ENCODE results near the gene EPB41L4A. TPM values are rescaled to one million over a fixed set of nuclear protein-coding genes. Genes with fewer than 3 reads are reported as not detected.

Gene EPB41L4A
- total and polyA plus RNA-seq, 12 donors = 4.2 to 26.3 (median 9.5) TPM

DNA sequence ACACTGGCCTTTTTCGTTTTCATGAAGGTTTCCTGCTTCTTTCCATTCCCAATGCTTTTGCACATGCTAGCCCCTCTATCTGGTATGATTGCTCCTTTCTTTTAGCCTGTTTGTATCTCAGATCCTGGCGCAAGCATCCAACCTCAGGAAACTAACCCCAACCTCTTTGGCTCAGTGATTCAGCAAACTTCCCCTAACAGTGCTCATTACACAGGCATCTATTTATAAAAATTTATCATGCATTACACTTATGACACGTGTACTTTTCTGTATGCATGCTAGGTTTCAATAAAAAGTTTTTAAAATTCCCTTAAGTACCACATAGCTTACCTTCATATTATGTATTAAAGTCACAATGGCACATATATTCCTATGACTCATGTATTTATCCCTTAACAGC lies 218.9 kb downstream of the EPB41L4A start:
- TF ChIP-seq POLR2A (IDR thresholded peaks at IDR 0.05) = no peak
- TF ChIP-seq, protein P1, sequence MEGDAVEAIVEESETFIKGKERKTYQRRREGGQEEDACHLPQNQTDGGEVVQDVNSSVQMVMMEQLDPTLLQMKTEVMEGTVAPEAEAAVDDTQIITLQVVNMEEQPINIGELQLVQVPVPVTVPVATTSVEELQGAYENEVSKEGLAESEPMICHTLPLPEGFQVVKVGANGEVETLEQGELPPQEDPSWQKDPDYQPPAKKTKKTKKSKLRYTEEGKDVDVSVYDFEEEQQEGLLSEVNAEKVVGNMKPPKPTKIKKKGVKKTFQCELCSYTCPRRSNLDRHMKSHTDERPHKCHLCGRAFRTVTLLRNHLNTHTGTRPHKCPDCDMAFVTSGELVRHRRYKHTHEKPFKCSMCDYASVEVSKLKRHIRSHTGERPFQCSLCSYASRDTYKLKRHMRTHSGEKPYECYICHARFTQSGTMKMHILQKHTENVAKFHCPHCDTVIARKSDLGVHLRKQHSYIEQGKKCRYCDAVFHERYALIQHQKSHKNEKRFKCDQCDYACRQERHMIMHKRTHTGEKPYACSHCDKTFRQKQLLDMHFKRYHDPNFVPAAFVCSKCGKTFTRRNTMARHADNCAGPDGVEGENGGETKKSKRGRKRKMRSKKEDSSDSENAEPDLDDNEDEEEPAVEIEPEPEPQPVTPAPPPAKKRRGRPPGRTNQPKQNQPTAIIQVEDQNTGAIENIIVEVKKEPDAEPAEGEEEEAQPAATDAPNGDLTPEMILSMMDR (IDR thresholded peaks at IDR 0.05) = no peak
- no peaks in the 10 kb centered on the region for H3K36me3 ChIP-seq (replicated peaks in 1 of 2)
- intact Hi-C loops (cut with DNase I) = loop anchor here in 1 of 2 donors (10.0 kb wide), 1 partner anchor 215 kb away; the partner anchor contains the start of gene EPB41L4A
- no peaks in the 10 kb centered on the region for H3K27me3 ChIP-seq
- no peaks in the 10 kb centered on the region for H3K9me3 ChIP-seq (replicated peaks in 1 of 3)
- 82 to 87% (median 83%) methylated on average over 3 of the region's 3 CpGs for WGBS, 4 donors
- H3K4me1 ChIP-seq (replicated peaks in 1 of 2) = no peaks in the 10 kb centered on the region
- DNase-seq = no peak
- no peak overlapping the region for H3K27ac ChIP-seq
- no peak overlapping the region for H3K4me3 ChIP-seq

DNA sequence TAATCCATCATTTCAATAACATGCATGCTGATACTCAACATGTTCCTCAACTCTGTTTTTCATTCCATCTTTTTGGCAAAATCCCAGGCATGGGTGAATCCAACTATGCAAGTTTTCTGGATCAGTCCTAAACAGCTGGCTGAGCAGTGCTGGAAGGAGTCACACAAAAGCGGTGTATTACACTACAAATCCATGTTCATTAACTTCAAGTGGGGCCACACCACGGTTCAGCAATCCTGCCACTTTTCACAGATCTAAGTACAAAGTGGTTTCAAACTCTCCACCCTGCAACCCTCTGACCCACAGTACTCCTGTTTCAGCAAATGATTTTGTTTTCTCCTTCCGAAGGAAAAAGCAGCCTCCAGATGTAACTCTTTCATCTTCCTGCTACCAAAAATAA lies 222.5 kb downstream of the EPB41L4A start:
- Histone ChIP-seq H3K4me3 (no peak overlapping the region), H3K27me3 (no peaks in the 10 kb centered on the region), H3K9me3 (replicated peaks in 1 of 3) (no peaks in the 10 kb centered on the region), H3K4me1 (replicated peaks in 1 of 2) (no peaks in the 10 kb centered on the region), H3K36me3 (replicated peaks in 1 of 2) (no peaks in the 10 kb centered on the region), H3K27ac (no peak overlapping the region)
- TF ChIP-seq, protein P1 (IDR thresholded peaks at IDR 0.05) = no peak
- no peak for TF ChIP-seq POLR2A (IDR thresholded peaks at IDR 0.05)
- 71 to 77% (median 75%) methylated on average over 3 of the region's 3 CpGs for WGBS, 4 donors
- no peak for DNase-seq
- intact Hi-C loops (cut with DNase I) = no loop called here

DNA sequence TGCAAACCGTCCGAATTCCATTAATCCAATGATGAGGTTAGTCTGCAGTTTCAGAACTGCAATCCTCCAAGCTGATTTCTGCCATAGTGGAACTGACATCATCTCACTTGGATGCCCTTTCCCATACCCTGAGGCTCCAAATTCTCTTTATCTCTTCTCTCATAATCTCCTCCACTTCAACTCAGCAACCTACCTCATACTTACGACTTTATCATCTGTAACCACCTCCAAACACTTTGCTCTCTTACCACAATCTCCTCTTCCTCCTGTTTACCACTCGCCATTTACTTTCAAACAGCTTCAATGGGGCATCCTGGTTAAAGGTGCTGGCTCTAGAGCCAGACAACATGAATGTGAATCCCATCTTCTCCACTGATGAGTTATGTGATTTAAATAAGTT lies 223.2 kb downstream of the EPB41L4A start:
- intact Hi-C loops (cut with DNase I) = no loop called here
- Histone ChIP-seq H3K27me3 (no peaks in the 10 kb centered on the region), H3K4me3 (no peak overlapping the region), H3K9me3 (replicated peaks in 1 of 3) (no peaks in the 10 kb centered on the region), H3K4me1 (replicated peaks in 1 of 2) (no peaks in the 10 kb centered on the region), H3K27ac (no peak overlapping the region), H3K36me3 (replicated peaks in 1 of 2) (no peaks in the 10 kb centered on the region)
- no peak for TF ChIP-seq POLR2A (IDR thresholded peaks at IDR 0.05)
- TF ChIP-seq, protein P1 (IDR thresholded peaks at IDR 0.05) = no peak
- WGBS, 4 donors = 86 to 94% (median 92%) methylated on average over 4 of the region's 4 CpGs
- DNase-seq = no peak

DNA sequence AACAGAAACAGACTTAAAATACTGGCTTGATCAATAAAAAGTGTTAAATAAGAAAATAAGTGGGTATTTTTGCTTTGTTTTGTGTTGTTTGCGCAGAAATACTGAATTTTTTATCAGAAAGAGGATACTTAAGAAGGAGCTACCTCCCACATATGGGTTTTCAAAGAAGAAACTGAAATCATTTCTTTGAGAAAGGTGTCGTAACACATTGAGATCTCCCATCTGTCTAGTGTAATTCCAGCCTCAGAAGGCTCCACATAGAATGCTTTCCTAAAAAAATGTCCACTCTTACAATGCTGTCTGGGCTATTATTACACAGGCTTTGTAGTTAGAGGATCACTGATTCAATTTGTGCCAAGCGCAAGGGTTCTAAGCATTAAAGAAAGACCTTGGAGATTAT lies 226.2 kb downstream of the EPB41L4A start:
- no peak overlapping the region for H3K4me3 ChIP-seq
- DNase-seq = no peak
- no peak for TF ChIP-seq POLR2A (IDR thresholded peaks at IDR 0.05)
- TF ChIP-seq, protein P1 (IDR thresholded peaks at IDR 0.05) = no peak
- H3K9me3 ChIP-seq (replicated peaks in 1 of 3) = no peaks in the 10 kb centered on the region
- no peaks in the 10 kb centered on the region for H3K36me3 ChIP-seq (replicated peaks in 1 of 2)
- intact Hi-C loops (cut with DNase I) = no loop called here
- peaks cover 0 to 1% of the 10 kb centered on the region in 2 donors for H3K4me1 ChIP-seq (replicated peaks in 1 of 2)
- H3K27ac ChIP-seq = no peak overlapping the region
- 93 to 97% (median 95%) methylated on average over 3 of the region's 3 CpGs for WGBS, 4 donors
- no peaks in the 10 kb centered on the region for H3K27me3 ChIP-seq

Data from adrenal gland (tissue), 12 donors.